Upper lobe of left lung (tissue), 4 donors: Measurements from ENCODE around the gene EXOC6B.

Experiments used
- POLR2A ChIP-seq, 4 donors: fragments of 450-650 bp; IDR thresholded peaks; one replicate each; pipeline ENCODE4 v1.5.1; 2016 to 2017; ENCODE audit warnings: antibody characterized with exemption in 4 of 4, mild to moderate bottlenecking in 2 of 4
- POLR2AphosphoS5 ChIP-seq, 2 donors: sonication (generic); formaldehyde crosslinking; IDR thresholded peaks; one replicate each; pipeline ENCODE4 v1.5.1; 2017; ENCODE audit warnings: antibody characterized with exemption in 2 of 2
- TF ChIP-seq, protein P1 (sequence below), 6 experiments: fragments of 450-650 bp in 4 of 6; fragments of 200-600 bp in 2 of 6; sonication (generic) in 2 of 6; IDR thresholded peaks; one replicate each; pipeline ENCODE4 v1.5.1; 2016 to 2019; ENCODE audit warnings: antibody characterized with exemption in 6 of 6

DNA sequence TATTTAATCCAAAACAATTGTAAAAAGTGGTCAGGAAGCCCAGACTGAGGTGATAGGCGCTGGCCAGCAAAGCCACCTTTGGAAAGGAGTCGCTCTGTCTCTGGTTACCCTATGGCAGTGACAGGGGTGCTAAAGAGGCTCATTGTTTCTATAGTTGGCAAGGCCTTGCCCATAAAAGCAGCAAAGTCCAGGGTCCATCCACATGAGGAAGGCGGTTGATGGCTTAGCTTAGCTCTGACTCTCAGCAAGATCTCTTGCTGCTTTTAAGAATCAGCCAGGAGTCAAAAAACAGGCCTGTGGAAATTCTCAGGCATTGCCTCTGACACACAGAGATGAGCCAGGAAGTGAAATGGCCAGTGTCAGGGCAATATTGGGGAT is 620.3 kb downstream of the EXOC6B start:
- TF ChIP-seq, protein P1, sequence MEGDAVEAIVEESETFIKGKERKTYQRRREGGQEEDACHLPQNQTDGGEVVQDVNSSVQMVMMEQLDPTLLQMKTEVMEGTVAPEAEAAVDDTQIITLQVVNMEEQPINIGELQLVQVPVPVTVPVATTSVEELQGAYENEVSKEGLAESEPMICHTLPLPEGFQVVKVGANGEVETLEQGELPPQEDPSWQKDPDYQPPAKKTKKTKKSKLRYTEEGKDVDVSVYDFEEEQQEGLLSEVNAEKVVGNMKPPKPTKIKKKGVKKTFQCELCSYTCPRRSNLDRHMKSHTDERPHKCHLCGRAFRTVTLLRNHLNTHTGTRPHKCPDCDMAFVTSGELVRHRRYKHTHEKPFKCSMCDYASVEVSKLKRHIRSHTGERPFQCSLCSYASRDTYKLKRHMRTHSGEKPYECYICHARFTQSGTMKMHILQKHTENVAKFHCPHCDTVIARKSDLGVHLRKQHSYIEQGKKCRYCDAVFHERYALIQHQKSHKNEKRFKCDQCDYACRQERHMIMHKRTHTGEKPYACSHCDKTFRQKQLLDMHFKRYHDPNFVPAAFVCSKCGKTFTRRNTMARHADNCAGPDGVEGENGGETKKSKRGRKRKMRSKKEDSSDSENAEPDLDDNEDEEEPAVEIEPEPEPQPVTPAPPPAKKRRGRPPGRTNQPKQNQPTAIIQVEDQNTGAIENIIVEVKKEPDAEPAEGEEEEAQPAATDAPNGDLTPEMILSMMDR (IDR thresholded peaks at IDR 0.05), result no peak
- TF ChIP-seq POLR2A (IDR thresholded peaks at IDR 0.05) (no peak), POLR2AphosphoS5 (IDR thresholded peaks at IDR 0.05) (no peak)
